Myocyte (in vitro differentiated cells): ENCODE data around the gene NTN4. TPM values are rescaled to one million over a fixed set of nuclear protein-coding genes. Genes with fewer than 3 reads are reported as not detected.
A peak's percentile ranks its signal among the peaks of the same experiment; 100 is the strongest.
"Not testable (repeated sequence)": the region's sequence is repeated elsewhere in the genome, so short reads cannot be mapped to it uniquely, and the experiment has no call there.

Experiments
- DNase-seq: peaks from one replicate; pipeline ENCODE4 v3.0.0-alpha.2; 2012; ENCODE audit warnings: low read depth
- total RNA-seq: library from RNA; depleted of rRNA; stranded (reverse); fragments of >200 nt; gene quantifications from 2 replicates; pipeline ENCODE4 v1.2.3, GENCODE V29; 2014

The NTN4 gene
- total RNA-seq, 1 donor from 2014 or later: 33.2 TPM

DNA sequence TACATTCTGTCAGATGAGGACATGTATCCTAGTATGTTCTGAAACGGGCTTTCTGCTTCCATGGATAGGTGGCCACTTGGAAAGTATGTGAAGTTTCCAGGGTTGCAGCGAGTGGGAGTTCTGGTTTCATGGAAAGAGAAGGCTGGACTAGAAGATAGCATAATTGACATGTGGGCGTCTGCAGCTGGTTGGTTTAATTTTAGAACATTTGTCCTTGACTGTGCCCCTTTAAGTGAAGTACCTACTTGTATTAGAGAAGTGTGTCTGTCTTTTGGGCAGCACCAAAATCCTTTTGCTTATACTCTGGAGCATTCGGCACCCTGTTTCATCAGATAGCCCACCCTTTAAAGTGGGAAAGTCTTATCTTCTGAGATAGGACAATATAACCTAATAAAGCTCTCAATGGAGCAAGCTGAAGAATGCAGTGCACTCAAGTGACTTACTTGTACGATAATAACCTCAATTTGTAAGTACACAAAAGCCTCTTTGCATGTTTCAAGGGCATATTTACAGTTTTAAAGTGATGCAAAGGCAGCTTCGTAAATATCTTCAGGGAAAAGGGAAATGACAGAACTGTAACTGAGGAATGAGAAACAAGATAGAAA lies 35.2 kb downstream of the NTN4 start:
- peak; percentile 39 for DNase-seq

DNA sequence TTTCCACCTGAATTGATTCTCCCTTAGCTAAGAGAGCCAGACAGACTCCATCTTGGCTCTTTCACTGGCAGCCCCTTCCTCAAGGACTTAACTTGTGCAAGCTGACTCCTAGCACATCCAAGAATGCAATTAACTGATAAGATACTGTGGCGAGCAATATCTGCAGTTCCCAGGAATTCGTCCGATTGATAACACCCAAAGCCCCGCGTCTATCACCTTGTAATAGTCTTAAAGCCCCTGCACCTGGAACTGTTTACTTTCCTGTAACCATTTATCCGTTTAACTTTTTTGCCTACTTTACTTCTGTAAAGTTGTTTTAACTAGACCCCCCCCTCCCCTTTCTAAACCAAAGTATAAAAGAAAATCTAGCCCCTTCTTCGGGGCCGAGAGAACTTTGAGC lies 44.5 kb downstream of the NTN4 start:
- DNase-seq: not testable (repeated sequence)

DNA sequence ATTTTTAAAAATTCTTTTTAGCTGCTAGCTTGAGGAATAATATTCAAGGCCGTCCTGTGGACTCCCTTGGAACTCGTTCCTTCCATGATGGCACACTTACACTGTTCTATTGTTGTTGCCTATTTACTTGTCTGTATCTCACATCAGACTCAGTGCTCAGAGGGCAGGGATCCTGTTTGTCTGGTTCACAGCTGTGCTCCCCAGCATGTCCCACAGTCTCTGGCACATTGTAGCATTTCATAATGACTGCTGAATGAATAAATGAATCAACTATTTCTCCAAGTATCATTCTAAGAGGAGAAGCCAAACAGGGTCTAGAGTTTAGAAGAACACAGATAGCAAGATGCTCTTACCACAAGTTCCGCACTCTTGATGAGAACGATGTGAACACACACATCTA lies 48.0 kb downstream of the NTN4 start:
- DNase-seq: no peak

DNA sequence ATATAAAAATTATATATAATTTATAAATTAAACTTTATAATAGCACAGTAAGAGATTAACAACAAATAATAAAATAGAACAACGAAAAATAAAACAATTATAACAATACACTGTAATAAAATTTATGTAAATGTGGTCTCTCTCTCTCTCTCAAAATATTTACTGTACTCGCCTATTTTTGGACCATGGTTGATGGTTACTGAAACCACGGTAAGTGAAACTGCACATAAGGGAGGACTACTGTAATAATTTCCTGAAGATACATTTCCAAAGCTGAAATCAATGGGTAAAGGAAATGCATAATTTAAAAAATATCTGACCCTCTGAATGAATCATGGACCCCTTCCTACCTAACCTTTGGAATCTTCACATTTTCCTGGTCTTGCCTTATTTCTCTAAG lies 48.9 kb downstream of the NTN4 start:
- no peak for DNase-seq

DNA sequence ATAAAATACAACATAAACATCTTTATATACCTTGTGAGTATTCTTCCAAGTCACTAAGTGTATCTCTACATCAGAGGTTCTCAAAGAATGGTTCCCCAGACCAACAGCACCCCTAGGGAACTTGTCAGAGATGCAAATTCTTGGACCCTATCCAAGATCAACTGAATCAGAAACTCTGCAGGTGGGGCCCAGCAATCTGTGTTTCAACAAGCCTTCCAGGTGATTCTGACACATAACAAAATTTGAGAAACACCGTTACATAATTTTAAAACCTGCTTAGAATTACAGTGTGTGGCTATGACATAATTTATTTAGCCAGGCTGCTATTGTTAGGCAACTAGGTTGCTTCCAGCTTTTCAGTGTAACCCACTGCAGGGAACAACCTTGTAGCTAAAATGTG lies 49.8 kb downstream of the NTN4 start:
- no peak for DNase-seq

DNA sequence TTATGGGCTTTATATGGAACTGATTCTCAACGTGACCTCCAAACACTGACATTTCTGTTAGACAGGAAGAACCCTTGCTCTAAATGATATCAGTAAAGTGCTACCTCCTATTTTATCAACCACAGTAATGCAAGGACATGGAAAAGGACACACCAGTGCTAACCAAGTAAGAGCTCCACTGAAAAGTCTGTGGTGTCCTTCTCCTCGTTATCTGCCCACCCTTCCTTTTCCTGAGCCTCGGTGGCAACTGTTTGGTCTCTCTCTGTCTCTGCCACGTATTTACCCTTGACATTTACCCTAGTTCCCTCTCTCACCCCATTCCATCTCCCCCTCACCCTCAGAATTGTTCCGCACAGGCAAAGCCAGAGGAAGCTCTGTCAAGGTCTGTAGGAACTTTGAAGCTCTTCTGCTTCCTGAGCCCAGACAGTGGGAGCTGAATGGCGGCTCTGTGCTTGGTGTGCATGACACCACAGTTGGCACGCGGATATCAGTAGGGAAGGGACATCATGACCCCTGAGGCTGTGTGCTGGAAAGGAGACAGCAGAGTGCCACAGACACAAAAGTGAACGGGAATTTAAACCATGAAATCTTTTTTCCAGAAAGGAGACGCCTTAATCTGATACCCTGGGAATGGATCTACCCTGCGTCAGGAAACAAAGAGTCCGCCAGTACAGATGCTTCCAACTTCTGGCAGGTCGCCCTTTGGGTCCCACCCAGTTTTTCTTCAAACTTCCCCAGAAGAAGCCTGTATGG lies 50.8 kb downstream of the NTN4 start:
- no peak for DNase-seq

DNA sequence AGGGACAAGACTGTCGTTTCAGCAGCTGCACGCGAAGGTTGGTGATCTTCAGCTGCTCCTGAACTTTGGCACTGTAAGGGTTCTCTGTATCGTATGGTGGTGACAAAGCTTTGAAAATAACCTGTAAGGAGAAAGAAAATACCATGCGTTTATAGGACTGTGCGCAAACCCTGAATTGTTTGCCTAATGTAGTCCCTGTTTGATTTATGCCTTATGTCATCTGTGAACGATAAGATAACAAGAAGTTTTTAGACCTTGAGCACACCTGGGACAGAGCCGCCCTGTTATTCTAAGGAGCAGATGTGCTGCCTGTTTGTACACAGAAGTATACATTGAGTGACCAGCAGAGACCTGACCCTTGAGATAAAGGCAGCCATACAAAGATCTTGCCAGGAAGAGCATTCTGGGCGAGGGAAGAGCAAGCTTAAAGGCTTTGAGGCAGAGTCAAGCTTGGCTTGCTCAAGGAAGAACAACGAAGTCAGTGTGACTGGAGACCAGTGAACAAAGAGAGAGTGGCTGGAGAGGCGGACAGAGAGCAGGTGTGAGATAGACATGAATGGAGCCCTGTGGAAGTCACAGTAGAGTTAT lies 52.4 kb downstream of the NTN4 start:
- no peak for DNase-seq

DNA sequence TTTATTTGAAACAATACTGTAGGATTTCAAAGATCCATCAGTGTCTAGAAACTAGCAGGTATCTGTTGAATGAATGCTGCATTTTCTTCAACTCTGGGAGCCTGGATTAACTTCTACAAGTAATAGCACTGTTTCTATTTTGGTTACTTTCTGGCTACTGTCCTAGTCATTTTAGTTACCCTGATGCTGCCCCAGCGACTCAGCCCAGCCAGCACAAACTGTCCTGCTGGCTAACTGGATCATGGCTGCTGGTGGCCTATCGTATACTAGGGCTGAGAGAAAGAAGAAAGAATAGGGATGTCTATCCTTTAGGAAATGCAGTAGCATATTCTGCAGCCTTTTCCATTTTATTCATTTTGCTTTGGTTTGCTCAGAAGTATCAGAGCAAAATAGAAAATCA lies 53.9 kb downstream of the NTN4 start:
- peak; percentile 67 for DNase-seq

DNA sequence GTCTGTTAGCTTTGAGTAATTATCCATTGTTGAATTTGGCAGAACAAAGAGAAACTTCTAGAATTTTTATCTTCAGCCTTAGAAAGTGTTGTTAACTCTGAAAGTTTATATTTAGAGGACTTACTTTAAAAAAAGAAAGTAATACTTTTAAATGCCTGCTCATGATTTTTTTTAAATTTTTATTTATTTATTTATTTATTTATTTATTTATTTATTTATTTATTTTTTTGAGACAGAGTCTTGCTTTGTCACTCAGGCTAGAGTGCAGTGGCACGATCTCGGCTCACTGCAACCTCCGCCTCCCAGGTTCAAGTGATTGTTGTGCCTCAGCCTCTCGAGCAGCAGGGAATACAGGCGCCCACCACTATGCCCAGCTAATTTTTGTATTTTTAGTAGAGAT lies 54.8 kb downstream of the NTN4 start:
- DNase-seq: not testable (repeated sequence)

DNA sequence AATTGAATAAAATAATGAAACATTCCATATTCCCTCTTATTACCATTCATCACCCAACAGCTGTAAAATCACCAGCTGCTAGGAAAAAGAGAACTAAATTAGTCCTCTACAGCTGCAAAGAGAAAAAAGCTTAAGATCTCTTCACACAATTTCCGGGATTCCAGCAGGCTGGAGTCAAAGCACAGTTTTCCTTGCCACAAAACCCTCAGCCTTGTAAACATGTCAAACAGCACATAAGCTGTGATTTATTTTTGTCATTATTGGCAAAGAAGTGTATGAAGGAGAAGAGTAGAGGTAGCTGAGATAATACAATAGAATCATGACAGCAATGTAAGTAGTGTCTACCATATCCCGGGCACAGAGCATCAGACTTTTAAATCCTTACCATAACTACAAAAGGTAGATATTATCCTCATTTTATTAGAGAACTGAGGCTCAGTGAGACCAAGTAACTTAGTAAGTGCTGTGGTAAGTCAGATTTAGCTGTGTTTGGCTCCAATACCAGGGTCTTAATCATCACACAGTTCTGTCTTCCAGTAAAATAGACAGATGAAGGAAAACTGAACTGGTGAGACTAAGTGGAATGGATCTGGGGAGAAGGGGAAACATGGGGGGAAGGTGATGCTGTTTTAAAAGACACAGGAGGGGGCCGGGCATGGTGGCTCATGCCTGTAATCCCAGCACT lies 57.3 kb downstream of the NTN4 start:
- peak; percentile 96 for DNase-seq

DNA sequence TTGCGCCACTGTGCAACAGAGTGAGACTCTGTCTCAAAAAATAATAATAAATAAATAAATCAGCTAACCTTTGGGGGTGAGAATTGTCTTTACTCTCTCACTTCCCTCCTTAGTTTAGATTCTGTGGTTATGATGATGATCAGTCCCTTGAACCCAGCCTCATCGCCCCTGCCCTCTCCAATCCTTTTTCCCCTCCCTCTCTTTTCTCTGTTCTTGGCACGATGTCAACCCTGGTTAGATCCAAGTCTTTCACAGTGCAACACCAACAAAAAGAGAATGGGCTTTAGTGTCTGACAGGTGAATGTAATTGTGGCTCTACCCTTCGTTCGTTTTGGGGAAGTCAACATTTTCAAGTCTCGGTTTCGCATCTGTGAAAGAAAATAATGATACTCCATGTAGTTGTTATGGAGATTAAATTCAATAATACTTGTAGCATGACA lies 59.0 kb downstream of the NTN4 start:
- no peak for DNase-seq

DNA sequence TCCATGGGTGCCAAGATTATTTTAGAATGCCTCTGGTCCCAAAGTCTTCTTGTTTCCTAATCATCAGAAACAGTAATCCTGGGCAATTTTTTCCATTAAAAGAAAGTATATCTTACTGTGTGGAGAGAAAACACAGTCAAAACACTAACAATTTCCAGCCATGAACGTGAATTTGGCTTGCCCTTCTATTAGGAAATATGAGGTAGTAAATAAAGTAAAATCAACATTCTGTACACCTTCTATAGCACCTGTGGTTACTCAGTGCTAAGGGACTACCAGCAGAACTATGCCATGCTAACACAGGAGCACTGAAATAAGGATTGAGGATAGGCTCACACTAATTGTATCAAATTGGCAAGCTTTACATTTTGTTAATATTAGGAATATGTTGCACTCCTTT lies 60.1 kb downstream of the NTN4 start:
- DNase-seq: no peak

DNA sequence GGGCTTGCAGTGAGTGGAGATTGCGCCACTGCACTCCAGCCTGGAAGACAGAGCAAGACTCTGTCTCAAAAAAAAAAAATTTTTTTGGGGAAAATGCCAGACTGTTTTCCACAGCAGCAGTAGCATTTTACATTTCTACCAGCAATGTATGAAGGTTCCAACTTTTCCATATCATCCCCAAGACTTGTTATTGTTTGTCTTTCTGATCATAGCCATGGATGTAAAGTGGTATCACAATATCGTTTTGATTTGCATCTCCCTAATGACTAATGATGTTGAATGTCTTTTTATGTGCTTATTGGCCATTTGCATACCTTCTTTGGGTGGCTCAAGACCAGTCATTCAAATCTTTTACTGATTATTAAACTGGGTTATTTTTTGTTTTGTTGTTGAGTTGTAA lies 63.7 kb downstream of the NTN4 start:
- DNase-seq: no peak

DNA sequence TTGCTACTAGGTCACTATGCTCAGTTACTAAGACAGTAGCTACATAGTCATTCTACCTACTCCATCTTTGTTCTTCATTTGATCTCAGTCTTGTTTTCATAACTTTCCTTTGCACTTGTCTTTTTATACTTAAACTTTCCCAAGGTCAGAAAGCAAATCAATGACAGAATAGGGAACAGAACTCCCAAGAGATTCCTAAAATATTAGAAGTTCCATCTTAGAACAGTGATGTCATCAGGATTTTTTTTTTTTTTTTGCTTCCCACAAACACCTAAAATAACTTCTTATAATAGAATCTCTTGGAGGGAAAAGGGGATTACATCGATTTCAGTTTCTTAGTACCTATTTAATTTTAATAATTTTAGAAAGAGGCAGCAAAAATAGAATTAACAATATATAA lies 65.8 kb downstream of the NTN4 start:
- no peak for DNase-seq

DNA sequence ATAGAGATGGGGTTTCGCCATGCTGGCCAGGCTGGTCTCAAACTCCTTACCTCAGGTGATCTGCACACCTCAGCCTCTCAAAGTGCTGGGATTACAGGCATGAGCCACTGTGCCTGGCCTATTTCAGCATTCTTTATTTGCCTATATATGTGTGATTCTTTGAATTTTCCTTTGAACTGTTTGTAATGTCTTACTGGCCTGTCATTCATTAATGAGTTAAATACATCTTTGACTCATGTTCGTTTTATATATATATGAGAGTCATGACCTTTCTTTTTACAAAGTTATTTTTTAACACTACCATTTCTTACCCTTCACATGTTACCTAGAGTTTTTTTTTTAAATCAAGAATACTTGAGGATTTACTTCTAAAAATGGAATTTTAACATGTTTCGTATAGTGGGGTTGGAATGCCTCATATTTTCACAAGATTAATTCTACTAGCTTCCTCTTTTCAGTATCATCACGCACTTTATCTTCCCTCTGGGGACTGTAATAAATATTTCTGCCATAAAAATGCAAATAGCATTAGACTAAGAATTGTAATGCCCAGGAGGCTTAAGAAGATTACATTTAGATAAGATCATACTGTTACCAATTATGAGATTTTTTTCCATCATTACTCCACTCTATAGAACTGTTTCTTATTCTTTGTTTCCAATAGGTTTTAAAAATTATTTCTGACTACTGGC lies 66.7 kb downstream of the NTN4 start:
- no peak for DNase-seq

DNA sequence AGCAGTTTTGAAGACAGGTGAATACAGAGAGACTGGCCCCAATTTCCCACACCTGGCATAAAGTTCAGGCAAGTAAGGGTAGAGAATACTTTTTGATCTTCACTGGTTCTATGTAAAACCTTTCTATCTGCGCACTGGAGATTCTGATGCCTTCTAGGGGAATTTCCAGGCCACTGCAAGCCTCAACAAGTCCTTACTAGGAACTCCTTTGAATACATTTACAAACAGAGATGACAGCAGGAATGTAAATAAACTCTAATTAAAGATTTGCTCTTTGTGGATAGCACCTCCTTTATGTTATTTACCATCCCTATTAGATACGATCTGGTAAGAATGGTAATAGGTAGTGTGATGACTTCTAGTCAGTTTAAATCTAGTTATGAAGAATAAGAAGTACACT lies 69.2 kb downstream of the NTN4 start:
- DNase-seq: no peak

DNA sequence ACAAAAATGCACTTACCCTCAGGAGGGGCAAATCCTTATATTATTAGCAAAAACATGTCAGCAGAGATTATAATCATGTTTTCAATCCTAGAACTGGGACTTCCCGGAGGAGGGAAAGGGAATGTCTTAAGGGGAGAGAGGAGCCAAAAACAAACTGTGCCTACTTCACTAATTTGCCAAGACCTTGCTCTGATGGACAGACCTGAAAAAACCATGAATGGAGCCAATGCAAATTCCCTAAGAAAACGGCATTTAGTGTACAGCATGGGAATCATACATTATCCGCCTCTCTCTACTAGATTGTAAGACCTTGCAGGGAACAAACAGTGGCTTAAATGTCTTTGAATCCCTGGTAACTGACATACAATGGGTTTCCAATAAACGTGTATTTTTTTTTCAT lies 70.4 kb downstream of the NTN4 start:
- DNase-seq: no peak

DNA sequence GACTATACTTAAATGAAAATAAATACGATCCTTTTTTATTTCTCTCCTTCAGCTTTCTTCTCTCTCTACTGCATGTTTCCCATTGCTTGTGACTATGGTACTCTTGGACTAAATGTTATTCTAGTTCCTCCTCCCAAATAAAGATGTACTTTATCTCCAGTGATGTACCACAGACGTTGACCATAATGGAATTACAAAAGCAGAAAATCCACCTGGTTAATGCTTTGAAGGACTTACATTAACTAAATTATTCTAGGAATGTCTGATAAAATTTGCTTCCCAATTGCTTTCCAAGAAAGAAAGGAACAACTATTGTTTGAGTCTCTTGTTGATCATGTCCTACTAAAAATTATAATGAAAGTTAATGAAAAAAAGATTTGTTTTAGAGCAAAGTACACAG lies 71.8 kb downstream of the NTN4 start:
- no peak for DNase-seq

DNA sequence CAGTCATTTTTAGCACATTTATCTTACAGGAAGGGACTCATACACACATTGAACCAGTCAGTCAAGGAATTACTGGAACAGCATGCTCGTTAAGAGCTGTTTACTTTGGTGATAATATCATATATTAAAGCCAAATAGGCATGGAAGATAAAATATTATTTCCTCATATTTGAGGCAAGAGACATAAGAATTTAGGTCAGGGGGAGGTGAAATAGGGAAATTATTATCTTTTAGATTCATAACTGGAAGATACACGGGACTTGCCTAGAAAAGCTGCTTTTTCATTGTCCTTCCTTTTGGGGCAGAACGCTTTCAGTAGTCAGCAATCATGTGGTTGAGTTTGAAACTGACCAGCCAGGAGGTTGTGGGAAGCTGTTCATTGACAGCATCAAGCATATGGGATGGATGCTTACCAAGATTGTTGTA lies 72.5 kb downstream of the NTN4 start:
- DNase-seq: no peak

DNA sequence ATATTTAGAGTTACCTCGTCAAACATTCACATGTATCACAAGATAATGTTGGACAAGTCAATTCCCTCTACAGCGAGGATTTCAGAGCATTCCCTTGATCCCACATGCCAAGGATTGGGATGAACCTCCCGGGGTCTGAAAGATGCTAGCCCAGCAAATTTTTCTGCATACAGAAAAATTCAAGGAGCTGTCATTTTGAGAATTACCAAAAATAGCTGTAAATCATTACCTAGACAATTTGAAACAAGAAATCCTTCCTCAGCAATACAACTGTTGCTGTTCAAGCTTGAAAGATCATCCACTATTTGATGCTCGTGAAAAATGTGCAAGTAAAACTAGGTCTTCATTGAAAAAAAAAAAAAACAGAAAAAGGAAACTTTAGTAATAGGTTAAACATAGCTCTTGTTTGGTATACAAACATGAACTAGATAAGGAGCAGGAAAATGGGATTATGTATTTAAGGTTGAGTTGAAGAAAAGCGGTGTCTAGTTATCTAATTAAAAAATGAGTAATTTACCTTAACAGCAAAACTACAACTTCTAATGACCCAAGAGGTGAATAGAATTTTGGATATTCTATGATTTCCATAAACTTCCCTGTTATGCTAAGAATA lies 73.1 kb downstream of the NTN4 start:
- no peak for DNase-seq

DNA sequence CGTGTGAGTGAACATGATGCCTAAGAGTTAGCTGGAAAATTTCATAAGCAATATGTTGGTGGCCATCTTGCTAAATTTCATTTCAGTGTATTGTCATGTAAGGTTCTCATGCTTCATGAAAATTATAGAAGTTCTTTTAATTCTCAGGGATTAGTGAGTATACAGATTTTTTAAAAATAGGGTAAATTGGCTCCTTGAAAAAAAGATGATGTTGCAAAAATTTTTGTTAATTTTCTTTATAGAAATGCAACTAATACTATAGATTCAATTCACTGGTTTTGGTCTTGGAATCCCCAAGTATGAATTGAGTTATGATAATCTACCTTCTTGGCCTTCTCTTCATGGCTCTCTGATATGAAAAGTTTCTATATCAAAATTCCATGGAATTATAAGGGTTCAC lies 75.4 kb downstream of the NTN4 start:
- no peak for DNase-seq
